Activated CD4-positive, alpha-beta T cell treated with anti-CD3 and anti-CD28 coated beads, Interleukin-2, amount 50 U/mL, for 1 hour (primary cell): ENCODE data around the gene TULP4.
"Not testable (repeated sequence)": the region's sequence is repeated elsewhere in the genome, so short reads cannot be mapped to it uniquely, and the experiment has no call there.

Experiments used
- DNase-seq: peaks from one replicate; pipeline ENCODE4 v3.0.0-alpha.2; 2020

The TULP4 gene

GRCh38 chr6:158438226-158438625 lies 126.0 kb downstream of the TULP4 start:
- DNase-seq: no peak

GRCh38 chr6:158439255-158439654 lies 127.0 kb downstream of the TULP4 start:
- DNase-seq: no peak

GRCh38 chr6:158441716-158442215 lies 129.5 kb downstream of the TULP4 start:
- DNase-seq: no peak

GRCh38 chr6:158442306-158442705 lies 130.0 kb downstream of the TULP4 start:
- DNase-seq: no peak

- DNase-seq: no peak
These were observed 133.3 kb downstream of the TULP4 start for GRCh38 chr6:158445426-158446085.

GRCh38 chr6:158448856-158449255 lies 136.6 kb downstream of the TULP4 start:
- DNase-seq: no peak

GRCh38 chr6:158452191-158452590 lies 139.9 kb downstream of the TULP4 start:
- DNase-seq: no peak

GRCh38 chr6:158457131-158457530 lies 144.9 kb downstream of the TULP4 start:
- no peak for DNase-seq

- no peak for DNase-seq
These were observed 145.5 kb downstream of the TULP4 start for GRCh38 chr6:158457616-158458278.

- DNase-seq: no peak
These were observed 147.5 kb downstream of the TULP4 start for GRCh38 chr6:158459726-158460125.

GRCh38 chr6:158460602-158461169 lies 148.4 kb downstream of the TULP4 start:
- DNase-seq: no peak

- DNase-seq: no peak
These were observed 149.7 kb downstream of the TULP4 start for GRCh38 chr6:158461954-158462353.

GRCh38 chr6:158464483-158464882 lies 152.2 kb downstream of the TULP4 start:
- DNase-seq: no peak

GRCh38 chr6:158465257-158465656 lies 153.0 kb downstream of the TULP4 start:
- no peak for DNase-seq

- no peak for DNase-seq
These were observed 153.5 kb downstream of the TULP4 start for GRCh38 chr6:158465747-158466146.

- DNase-seq: no peak
These were observed 155.7 kb downstream of the TULP4 start for GRCh38 chr6:158467923-158468322.

- no peak for DNase-seq
These were observed 156.4 kb downstream of the TULP4 start for GRCh38 chr6:158468666-158469065.

- DNase-seq: not testable (repeated sequence)
These were observed 157.8 kb downstream of the TULP4 start for GRCh38 chr6:158470023-158470422.

- no peak for DNase-seq
These were observed 159.1 kb downstream of the TULP4 start for GRCh38 chr6:158471339-158471738.

- DNase-seq: no peak
These were observed 160.2 kb downstream of the TULP4 start for GRCh38 chr6:158472447-158472846.

- DNase-seq: no peak
These were observed 162.7 kb downstream of the TULP4 start for GRCh38 chr6:158474961-158475343.

- DNase-seq: no peak
These were observed 163.4 kb downstream of the TULP4 start for GRCh38 chr6:158475344-158476302.

GRCh38 chr6:158476389-158476788 lies 164.1 kb downstream of the TULP4 start:
- no peak for DNase-seq
